Dermis blood vessel endothelial cell (primary cell): Measurements from ENCODE around the gene DLG2. TPM values are rescaled to one million over a fixed set of nuclear protein-coding genes. Genes with fewer than 3 reads are reported as not detected.

Source experiments
- DNase-seq: peaks from one replicate; pipeline ENCODE4 v3.0.0; 2010
- total RNA-seq: library from RNA; depleted of rRNA; stranded (reverse); fragments of >200 nt; gene quantifications from 2 replicates; pipeline ENCODE4 v1.2.3, GENCODE V29; 2014

Gene DLG2
- total RNA-seq, 1 donor from 2014 or later: 0.17 TPM

GRCh38 chr11:84981301-84981700, 645.8 kb downstream of the DLG2 start:
- DNase-seq: no peak

- DNase-seq: no peak
These were observed 658.0 kb downstream of the DLG2 start for GRCh38 chr11:84969103-84969502.

- no peak for DNase-seq
These were observed 661.7 kb downstream of the DLG2 start for GRCh38 chr11:84965484-84965883.

GRCh38 chr11:84963240-84963639, 663.9 kb downstream of the DLG2 start:
- DNase-seq: no peak

- DNase-seq: no peak
These were observed 665.1 kb downstream of the DLG2 start for GRCh38 chr11:84962018-84962417.

GRCh38 chr11:84958295-84958694, 668.8 kb downstream of the DLG2 start:
- DNase-seq: no peak

GRCh38 chr11:84950569-84951270, 676.4 kb downstream of the DLG2 start:
- DNase-seq: no peak

GRCh38 chr11:84947970-84948580, 679.1 kb downstream of the DLG2 start:
- DNase-seq: no peak

- no peak for DNase-seq
These were observed 680.1 kb downstream of the DLG2 start for GRCh38 chr11:84947070-84947469.

GRCh38 chr11:84930863-84931262, 696.3 kb downstream of the DLG2 start:
- DNase-seq: no peak

GRCh38 chr11:84929738-84930137, 697.4 kb downstream of the DLG2 start:
- DNase-seq: no peak

GRCh38 chr11:84924154-84924692, 702.9 kb downstream of the DLG2 start:
- no peak for DNase-seq

- DNase-seq: no peak
These were observed 703.7 kb downstream of the DLG2 start for GRCh38 chr11:84923489-84923888.

GRCh38 chr11:84922836-84923235, 704.3 kb downstream of the DLG2 start:
- no peak for DNase-seq

- DNase-seq: no peak
These were observed 704.8 kb downstream of the DLG2 start for GRCh38 chr11:84922212-84922805.

- no peak for DNase-seq
These were observed 712.6 kb downstream of the DLG2 start for GRCh38 chr11:84914511-84914910.

GRCh38 chr11:84909740-84910139, 717.4 kb downstream of the DLG2 start:
- no peak for DNase-seq

GRCh38 chr11:84906995-84907394, 720.1 kb downstream of the DLG2 start:
- DNase-seq: no peak

- no peak for DNase-seq
These were observed 721.7 kb downstream of the DLG2 start for GRCh38 chr11:84905411-84905810.

GRCh38 chr11:84902445-84902844, 724.7 kb downstream of the DLG2 start:
- no peak for DNase-seq

- no peak for DNase-seq
These were observed 725.2 kb downstream of the DLG2 start for GRCh38 chr11:84901991-84902390.

- no peak for DNase-seq
These were observed 727.4 kb downstream of the DLG2 start for GRCh38 chr11:84899740-84900139.

GRCh38 chr11:84899134-84899533, 728.0 kb downstream of the DLG2 start:
- no peak for DNase-seq

- no peak for DNase-seq
These were observed 732.5 kb downstream of the DLG2 start for GRCh38 chr11:84894666-84895065.
